ENCODE measurements around the gene GNA14.
"Not testable (repeated sequence)": the region's sequence is repeated elsewhere in the genome, so short reads cannot be mapped to it uniquely, and the experiment has no call there.

Gene GNA14

GRCh38 chr9:77640741-77641580, 7.2 kb downstream of the GNA14 start:
- FAIRE-seq (no peak), DNase-seq (ENCODE audit: insufficient read length, low spot score) (no peak)

DNA sequence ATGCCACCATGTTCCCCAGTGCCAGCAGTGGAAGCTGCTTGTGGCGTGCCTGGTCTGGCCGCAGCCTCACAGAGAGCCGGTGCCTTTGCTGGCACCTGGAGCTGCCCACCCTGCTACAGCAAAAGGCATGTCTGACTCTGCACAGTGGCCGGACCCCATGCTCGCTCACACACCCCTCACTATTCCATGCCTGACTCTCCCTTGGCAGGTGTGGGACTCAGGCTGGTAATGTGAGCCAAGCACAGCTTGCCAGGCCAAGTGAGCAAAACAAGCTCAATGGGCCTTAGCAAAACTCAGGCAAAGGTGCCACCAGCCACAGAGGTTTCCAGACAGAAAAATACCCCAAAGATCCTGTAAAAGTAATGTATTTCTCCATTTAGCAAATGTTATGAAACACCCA, 15.5 kb downstream of the GNA14 start:
- no peak for FAIRE-seq
- TF ChIP-seq, protein P1, sequence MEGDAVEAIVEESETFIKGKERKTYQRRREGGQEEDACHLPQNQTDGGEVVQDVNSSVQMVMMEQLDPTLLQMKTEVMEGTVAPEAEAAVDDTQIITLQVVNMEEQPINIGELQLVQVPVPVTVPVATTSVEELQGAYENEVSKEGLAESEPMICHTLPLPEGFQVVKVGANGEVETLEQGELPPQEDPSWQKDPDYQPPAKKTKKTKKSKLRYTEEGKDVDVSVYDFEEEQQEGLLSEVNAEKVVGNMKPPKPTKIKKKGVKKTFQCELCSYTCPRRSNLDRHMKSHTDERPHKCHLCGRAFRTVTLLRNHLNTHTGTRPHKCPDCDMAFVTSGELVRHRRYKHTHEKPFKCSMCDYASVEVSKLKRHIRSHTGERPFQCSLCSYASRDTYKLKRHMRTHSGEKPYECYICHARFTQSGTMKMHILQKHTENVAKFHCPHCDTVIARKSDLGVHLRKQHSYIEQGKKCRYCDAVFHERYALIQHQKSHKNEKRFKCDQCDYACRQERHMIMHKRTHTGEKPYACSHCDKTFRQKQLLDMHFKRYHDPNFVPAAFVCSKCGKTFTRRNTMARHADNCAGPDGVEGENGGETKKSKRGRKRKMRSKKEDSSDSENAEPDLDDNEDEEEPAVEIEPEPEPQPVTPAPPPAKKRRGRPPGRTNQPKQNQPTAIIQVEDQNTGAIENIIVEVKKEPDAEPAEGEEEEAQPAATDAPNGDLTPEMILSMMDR (IDR thresholded peaks at IDR 0.05; ENCODE audit: insufficient read depth, missing control alignments) = no peak
- DNase-seq (ENCODE audit: insufficient read length, low spot score) = no peak

More at GRCh38 chr9:77640741-77641580, 7.2 kb downstream of the GNA14 start:
- TF ChIP-seq, protein P1 (IDR thresholded peaks at IDR 0.05; ENCODE audit: insufficient read depth, missing control alignments) = no peak

DNA sequence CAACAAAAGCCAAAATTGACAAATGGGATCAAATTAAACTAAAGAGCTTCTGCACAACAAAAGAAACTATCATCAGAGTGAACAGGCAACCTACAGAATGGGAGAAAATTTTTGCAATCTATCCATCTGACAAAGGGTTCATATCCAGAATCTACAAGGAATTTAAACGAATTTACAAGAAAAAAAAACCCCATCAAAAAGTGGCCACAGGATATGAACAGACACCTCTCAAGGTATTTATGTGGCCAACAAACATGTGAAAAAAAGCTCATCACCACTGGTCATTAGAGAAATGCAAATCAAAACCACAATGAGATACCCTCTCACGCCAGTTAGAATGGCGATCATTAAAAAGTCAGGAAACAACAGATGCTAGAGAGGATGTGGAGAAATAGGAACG, 19.3 kb downstream of the GNA14 start:
- not testable (repeated sequence) for FAIRE-seq; DNase-seq (ENCODE audit: insufficient read length, low spot score)

- TF ChIP-seq, protein P1 (IDR thresholded peaks at IDR 0.05; ENCODE audit: insufficient read depth, missing control alignments) = no peak
- DNase-seq (ENCODE audit: insufficient read length, low spot score) (no peak), FAIRE-seq (no peak)
Observed at GRCh38 chr9:77616191-77616590, 31.9 kb downstream of the GNA14 start.

DNA sequence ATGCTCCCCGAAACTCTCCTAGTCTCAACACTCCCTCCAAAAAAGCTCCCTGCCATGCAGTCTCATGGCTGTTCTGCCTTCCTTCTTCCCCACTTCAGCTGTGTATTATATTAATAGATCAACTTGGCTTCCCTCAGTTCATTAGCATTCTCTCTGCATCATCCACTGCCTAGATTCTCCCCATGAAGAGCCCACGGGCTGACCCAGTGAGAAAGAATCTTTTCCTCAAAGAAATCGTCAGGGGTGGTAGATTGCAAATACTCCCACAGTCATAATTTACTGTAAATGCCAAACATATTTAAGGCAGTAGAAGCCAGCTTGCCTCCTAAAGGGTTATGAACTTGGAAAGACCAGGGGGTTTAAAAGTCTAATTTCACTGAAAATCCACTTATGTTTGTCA, 33.5 kb downstream of the GNA14 start:
- FAIRE-seq = no peak
- TF ChIP-seq, protein P1 (IDR thresholded peaks at IDR 0.05; ENCODE audit: insufficient read depth, missing control alignments) = no peak
- no peak for DNase-seq (ENCODE audit: insufficient read length, low spot score)

DNA sequence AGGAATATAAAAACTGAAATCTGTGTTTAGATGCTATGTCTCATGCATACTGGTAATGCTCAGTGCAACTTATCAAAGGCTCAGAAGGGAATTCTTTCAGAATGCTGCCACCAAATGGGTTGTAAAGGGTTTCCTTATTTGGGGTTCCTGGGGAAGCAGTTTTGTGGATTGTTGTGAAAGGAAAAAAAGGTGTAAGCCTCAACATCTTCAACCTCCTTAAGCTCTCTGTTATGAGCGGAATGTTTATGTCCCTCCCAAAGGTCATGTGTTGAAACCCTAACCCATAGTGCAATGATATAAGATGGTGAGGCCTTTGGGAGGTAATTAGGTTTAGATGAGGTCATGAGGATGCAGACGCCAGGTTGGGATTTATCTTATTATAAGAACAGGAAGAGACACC, 41.6 kb downstream of the GNA14 start:
- no peak for FAIRE-seq
- TF ChIP-seq, protein P1 (IDR thresholded peaks at IDR 0.05; ENCODE audit: insufficient read depth, missing control alignments) = no peak
- DNase-seq (ENCODE audit: insufficient read length, low spot score) = no peak

- no peak for FAIRE-seq
- DNase-seq (ENCODE audit: insufficient read length, low spot score) = no peak
- TF ChIP-seq, protein P1 (IDR thresholded peaks at IDR 0.05; ENCODE audit: insufficient read depth, missing control alignments) = no peak
Observed at GRCh38 chr9:77605449-77606220, 42.5 kb downstream of the GNA14 start.

Measured in D721Med (cell line).